ENCODE measurements around the gene ZNF341. TPM values are rescaled to one million over a fixed set of nuclear protein-coding genes. Genes with fewer than 3 reads are reported as not detected.

The ZNF341 gene
- total RNA-seq, 2 experiments from 2014 or later = 5.8 to 6.8 TPM

- CTCF ChIA-PET = interaction anchor here (1.2 to 2.2 kb wide), 2 partner anchors 33 to 90 kb away, joined by 3 to 7 read pairs; no protein-coding TSS in a partner anchor
- no peaks in the 10 kb centered on the region for H3K36me3 Mint-ChIP-seq (ENCODE audit: low read depth)
- no peak for DNase-seq
- no peak overlapping the region for H3K27ac Mint-ChIP-seq
- H3K4me3 Mint-ChIP-seq = no peak overlapping the region
- intact Hi-C loops (cut with micrococcal nuclease) = no loop called here
- H3K9me3 Mint-ChIP-seq = no peaks in the 10 kb centered on the region
- peaks cover 72% of the 10 kb centered on the region for H3K4me1 Mint-ChIP-seq (ENCODE audit: low read depth)
- H3K27me3 Mint-ChIP-seq (ENCODE audit: low read depth) = no peaks in the 10 kb centered on the region
Observed at GRCh38 chr20:33825340-33826269, 93.8 kb downstream of the ZNF341 start.

DNA sequence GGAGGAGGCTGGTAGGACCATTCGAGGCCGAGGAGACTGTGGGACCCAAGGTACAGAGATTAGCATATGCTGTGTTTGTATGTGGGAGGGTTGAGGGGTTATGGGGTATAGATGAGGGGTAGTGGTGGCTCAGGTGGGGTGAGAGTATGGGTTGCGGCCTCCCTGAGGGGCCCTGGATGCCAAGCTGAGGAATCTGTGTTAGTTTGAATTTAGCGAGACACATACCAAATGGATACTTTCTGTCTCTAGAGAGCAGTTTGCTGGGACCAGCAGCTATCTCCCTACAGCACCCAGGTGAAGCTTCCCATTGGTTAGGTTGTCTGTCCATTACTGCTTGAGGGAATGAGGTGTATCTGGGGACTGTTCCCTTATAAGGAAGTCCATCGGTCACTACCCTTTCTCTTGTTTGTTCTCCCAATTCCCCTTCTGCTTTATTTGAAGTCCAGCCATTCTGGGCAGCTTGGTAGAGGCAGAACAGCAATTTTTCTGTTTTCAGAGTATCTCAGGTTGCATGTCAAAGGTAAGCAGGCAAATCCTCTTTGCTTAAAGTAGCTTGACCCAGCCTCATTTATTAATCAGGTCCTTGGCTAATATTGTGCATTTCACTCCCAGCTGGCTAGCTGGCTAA is 94.6 kb downstream of the ZNF341 start:
- H3K36me3 Mint-ChIP-seq (ENCODE audit: low read depth) = no peaks in the 10 kb centered on the region
- intact Hi-C loops (cut with micrococcal nuclease) = no loop called here
- no peak overlapping the region for H3K27ac Mint-ChIP-seq
- no peaks in the 10 kb centered on the region for H3K9me3 Mint-ChIP-seq
- no peak for DNase-seq
- CTCF ChIA-PET = interaction anchor here (1.2 to 2.2 kb wide), 2 partner anchors 34 to 90 kb away, joined by 3 to 7 read pairs; no protein-coding TSS in a partner anchor
- peaks cover 70% of the 10 kb centered on the region for H3K4me1 Mint-ChIP-seq (ENCODE audit: low read depth)
- H3K27me3 Mint-ChIP-seq (ENCODE audit: low read depth) = no peaks in the 10 kb centered on the region
- no peak overlapping the region for H3K4me3 Mint-ChIP-seq

GRCh38 chr20:33827109-33827508 is 95.3 kb downstream of the ZNF341 start:
- H3K27ac Mint-ChIP-seq = no peak overlapping the region
- CTCF ChIA-PET = no interaction called here
- intact Hi-C loops (cut with micrococcal nuclease) = no loop called here

GRCh38 chr20:33827634-33828325 is 96.0 kb downstream of the ZNF341 start:
- H3K9me3 Mint-ChIP-seq = no peaks in the 10 kb centered on the region
- no peak for DNase-seq
- CTCF ChIA-PET = no interaction called here
- H3K4me3 Mint-ChIP-seq = no peak overlapping the region
- no peak overlapping the region for H3K27ac Mint-ChIP-seq
- peaks cover 4% of the 10 kb centered on the region for H3K36me3 Mint-ChIP-seq (ENCODE audit: low read depth)
- peaks cover 62% of the 10 kb centered on the region for H3K4me1 Mint-ChIP-seq (ENCODE audit: low read depth)
- H3K27me3 Mint-ChIP-seq (ENCODE audit: low read depth) = no peaks in the 10 kb centered on the region
- intact Hi-C loops (cut with micrococcal nuclease) = no loop called here

More at GRCh38 chr20:33827109-33827508, 95.3 kb downstream of the ZNF341 start:
- Mint-ChIP-seq H3K27me3 (ENCODE audit: low read depth) (no peaks in the 10 kb centered on the region), H3K4me1 (ENCODE audit: low read depth) (peaks cover 69% of the 10 kb centered on the region), H3K9me3 (no peaks in the 10 kb centered on the region), H3K36me3 (ENCODE audit: low read depth) (peaks cover 2% of the 10 kb centered on the region), H3K4me3 (no peak overlapping the region)
- DNase-seq = no peak

GRCh38 chr20:33828326-33828844 is 96.6 kb downstream of the ZNF341 start:
- H3K4me3 Mint-ChIP-seq = no peak overlapping the region
- H3K9me3 Mint-ChIP-seq = no peaks in the 10 kb centered on the region
- CTCF ChIA-PET = no interaction called here
- peaks cover 57% of the 10 kb centered on the region for H3K4me1 Mint-ChIP-seq (ENCODE audit: low read depth)
- intact Hi-C loops (cut with micrococcal nuclease) = no loop called here
- H3K36me3 Mint-ChIP-seq (ENCODE audit: low read depth) = peaks cover 7% of the 10 kb centered on the region
- no peak for DNase-seq
- no peaks in the 10 kb centered on the region for H3K27me3 Mint-ChIP-seq (ENCODE audit: low read depth)
- no peak overlapping the region for H3K27ac Mint-ChIP-seq

DNA sequence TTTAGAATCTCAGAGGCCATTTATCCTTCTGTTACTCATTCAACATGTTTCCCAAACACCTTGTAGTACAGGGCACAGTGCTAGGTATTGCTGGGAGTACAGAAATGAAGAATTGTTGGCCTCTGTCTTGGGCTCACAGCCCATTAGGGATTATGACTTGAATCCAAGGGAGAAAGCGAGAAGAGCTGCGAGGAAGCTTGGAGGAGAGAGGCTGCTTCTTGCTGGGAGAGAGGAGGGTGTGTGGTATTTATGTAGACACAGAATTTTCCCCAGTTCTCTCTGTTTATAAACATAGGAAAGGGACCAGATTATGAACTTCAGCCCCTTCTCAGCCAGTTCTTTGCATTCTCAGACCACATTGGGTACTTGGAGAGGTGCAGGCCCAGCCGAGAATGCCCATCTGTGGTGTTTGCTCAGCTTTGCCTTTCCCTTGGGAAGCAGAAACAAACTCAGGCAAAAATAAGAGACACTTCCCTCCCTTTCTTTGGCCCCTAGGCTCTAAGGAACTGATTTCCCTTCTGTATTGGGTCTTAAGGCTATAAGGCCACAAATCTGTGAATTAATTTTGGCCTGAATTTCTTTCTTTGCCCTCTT is 97.3 kb downstream of the ZNF341 start:
- Mint-ChIP-seq H3K4me3 (no peak overlapping the region), H3K27me3 (ENCODE audit: low read depth) (no peaks in the 10 kb centered on the region), H3K36me3 (ENCODE audit: low read depth) (peaks cover 7% of the 10 kb centered on the region), H3K27ac (no peak overlapping the region), H3K4me1 (ENCODE audit: low read depth) (peaks cover 58% of the 10 kb centered on the region), H3K9me3 (no peaks in the 10 kb centered on the region)
- CTCF ChIA-PET = no interaction called here
- DNase-seq = no peak
- intact Hi-C loops (cut with micrococcal nuclease) = no loop called here

DNA sequence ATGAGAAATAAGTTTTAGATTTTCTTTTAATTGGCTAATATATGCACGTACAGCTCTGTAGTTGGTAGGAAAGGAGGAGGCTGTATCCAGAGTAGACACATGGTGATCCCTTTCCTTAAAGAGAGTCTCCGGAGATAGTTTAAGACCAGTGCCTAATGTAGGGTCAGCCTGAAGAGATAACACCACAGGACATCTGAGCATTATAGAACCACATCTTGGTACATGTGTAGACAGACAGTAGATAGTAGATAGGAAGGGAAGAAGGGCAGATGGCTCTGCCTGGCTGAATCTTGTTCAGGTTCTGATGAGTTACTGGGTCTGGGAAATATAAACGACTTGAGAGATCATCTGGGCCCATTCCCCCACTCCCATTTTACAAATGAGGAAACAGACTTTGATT is 97.8 kb downstream of the ZNF341 start:
- DNase-seq = no peak
- Mint-ChIP-seq H3K4me3 (no peak overlapping the region), H3K4me1 (ENCODE audit: low read depth) (peaks cover 53% of the 10 kb centered on the region), H3K27me3 (ENCODE audit: low read depth) (no peaks in the 10 kb centered on the region), H3K27ac (no peak overlapping the region), H3K9me3 (no peaks in the 10 kb centered on the region), H3K36me3 (ENCODE audit: low read depth) (peaks cover 8% of the 10 kb centered on the region)
- intact Hi-C loops (cut with micrococcal nuclease) = no loop called here
- CTCF ChIA-PET = no interaction called here

GRCh38 chr20:33830371-33830770 is 98.6 kb downstream of the ZNF341 start:
- CTCF ChIA-PET = interaction anchor here (0.5 to 0.6 kb wide), 3 partner anchors 11 to 1416 kb away, joined by 3 to 5 read pairs (median 4); no protein-coding TSS in a partner anchor
- H3K4me1 Mint-ChIP-seq (ENCODE audit: low read depth) = peaks cover 49% of the 10 kb centered on the region
- peaks cover 15% of the 10 kb centered on the region for H3K36me3 Mint-ChIP-seq (ENCODE audit: low read depth)

DNA sequence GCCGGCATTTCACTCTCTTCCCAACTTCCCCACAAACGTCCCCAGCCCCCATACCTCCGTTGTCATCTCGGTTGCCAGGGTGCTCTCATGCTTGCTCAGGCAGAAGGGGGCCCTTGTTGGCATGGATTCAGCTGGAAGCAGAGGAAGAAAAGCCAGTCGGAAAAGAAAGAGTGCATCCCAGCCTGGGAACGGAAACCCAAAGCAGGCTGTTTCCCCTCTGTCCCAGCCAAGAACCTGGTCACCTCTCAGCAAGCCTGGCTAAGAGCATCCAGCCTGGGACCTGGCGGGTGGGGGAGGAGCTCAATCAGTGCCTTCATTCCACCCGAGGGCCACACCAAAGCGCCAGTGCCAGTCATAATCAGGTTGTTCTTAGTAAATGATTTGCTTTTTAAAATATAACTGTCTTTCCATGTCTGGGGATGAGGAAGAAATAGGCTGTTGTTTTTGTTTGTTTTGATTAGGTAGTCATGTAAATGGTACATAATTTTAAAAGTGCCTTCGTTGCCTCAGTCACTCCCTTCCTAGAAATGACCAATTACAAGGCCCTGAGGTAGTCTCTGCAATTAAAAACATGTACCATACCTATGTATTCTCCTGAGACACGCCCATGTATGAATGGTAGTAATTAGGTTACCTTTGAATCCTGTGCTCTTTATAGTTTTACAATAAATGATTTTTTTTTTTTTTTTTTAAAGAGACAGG is 100.5 kb downstream of the ZNF341 start:
- Mint-ChIP-seq H3K27me3 (ENCODE audit: low read depth) (no peaks in the 10 kb centered on the region), H3K4me1 (ENCODE audit: low read depth) (peaks cover 49% of the 10 kb centered on the region), H3K36me3 (ENCODE audit: low read depth) (peaks cover 26% of the 10 kb centered on the region), H3K9me3 (no peaks in the 10 kb centered on the region), H3K4me3 (no peak overlapping the region), H3K27ac (no peak overlapping the region)
- CTCF ChIA-PET = no interaction called here
- intact Hi-C loops (cut with micrococcal nuclease) = no loop called here
- no peak for DNase-seq

More at GRCh38 chr20:33830371-33830770, 98.6 kb downstream of the ZNF341 start:
- Mint-ChIP-seq H3K4me3 (no peak overlapping the region), H3K27ac (no peak overlapping the region), H3K27me3 (ENCODE audit: low read depth) (no peaks in the 10 kb centered on the region), H3K9me3 (no peaks in the 10 kb centered on the region)
- intact Hi-C loops (cut with micrococcal nuclease) = no loop called here
- DNase-seq = no peak

DNA sequence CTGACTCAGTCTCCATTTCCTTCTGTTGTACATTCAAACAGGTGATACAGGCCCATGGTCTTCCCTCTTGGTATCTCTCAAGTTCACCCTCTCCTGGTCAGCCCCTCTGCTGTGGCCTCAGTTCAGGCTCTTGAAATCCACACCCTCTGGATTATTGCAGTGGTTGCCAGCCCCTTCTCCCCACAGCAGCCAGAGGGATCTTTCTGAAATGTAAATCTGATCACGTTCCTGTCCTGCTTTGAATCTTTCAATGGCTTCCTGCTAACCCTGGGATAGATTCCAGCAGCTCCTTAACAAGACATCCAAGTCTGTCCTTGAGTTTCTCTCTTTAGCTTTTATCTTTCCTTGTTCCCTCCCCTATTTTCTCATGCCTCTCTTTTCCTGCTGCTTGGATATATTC is 101.5 kb downstream of the ZNF341 start:
- Mint-ChIP-seq H3K4me1 (ENCODE audit: low read depth) (peaks cover 50% of the 10 kb centered on the region), H3K4me3 (no peak overlapping the region), H3K36me3 (ENCODE audit: low read depth) (peaks cover 26% of the 10 kb centered on the region), H3K27ac (no peak overlapping the region), H3K27me3 (ENCODE audit: low read depth) (no peaks in the 10 kb centered on the region), H3K9me3 (no peaks in the 10 kb centered on the region)
- intact Hi-C loops (cut with micrococcal nuclease) = no loop called here
- DNase-seq = no peak
- CTCF ChIA-PET = no interaction called here

DNA sequence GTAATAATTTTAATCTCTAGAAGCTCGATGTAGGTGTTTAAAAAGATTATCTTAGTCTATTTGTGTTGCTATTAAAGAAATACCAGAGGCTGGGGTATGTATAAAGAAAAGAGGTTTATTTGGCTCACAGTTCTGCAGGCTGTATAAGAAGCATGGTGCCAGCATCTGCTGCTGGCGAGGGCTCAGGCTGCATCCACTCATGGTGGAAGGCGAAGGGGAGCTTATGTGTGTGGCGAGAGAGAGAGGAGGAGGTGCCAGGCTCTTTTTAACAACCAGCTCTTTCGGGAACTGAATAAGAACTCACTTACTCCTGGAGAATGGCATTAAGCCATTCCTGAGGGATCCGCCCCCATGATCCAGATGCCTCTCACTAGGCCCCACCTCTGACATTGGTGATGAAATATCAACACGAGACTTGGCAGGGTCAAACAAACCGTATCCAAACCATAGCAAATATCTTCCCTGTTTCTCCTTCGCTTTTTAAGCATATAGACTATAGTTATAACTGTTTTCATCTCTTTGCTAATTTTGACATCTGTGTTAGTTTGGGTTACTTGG is 103.9 kb downstream of the ZNF341 start:
- Mint-ChIP-seq H3K4me3 (no peak overlapping the region), H3K36me3 (ENCODE audit: low read depth) (peaks cover 26% of the 10 kb centered on the region), H3K4me1 (ENCODE audit: low read depth) (peaks cover 55% of the 10 kb centered on the region), H3K27me3 (ENCODE audit: low read depth) (no peaks in the 10 kb centered on the region), H3K27ac (no peak overlapping the region), H3K9me3 (no peaks in the 10 kb centered on the region)
- intact Hi-C loops (cut with micrococcal nuclease) = no loop called here
- CTCF ChIA-PET = no interaction called here
- no peak for DNase-seq

All from activated naive CD4-positive, alpha-beta T cell treated with anti-CD3 and anti-CD28 coated beads for 36 hours (primary cell).